Vagina (tissue), 2 donors: ENCODE results near the gene L2HGDH.

Source experiments
- CTCF ChIP-seq, 3 experiments: fragments of 450-650 bp in 2 of 3; fragments of 200-600 bp in 1 of 3; sonication (generic) in 1 of 3; IDR thresholded peaks; one replicate each; pipeline ENCODE4 v1.5.1; 2017 to 2019; ENCODE audit warnings: antibody characterized with exemption in 3 of 3, mild to moderate bottlenecking in 2 of 3, moderate library complexity in 2 of 3
- POLR2A ChIP-seq, 2 donors: fragments of 450-650 bp; IDR thresholded peaks; one replicate each; pipeline ENCODE4 v1.6.1; 2017; ENCODE audit warnings: antibody characterized with exemption in 2 of 2, mild to moderate bottlenecking in 2 of 2, moderate library complexity in 2 of 2

- TF ChIP-seq CTCF (IDR thresholded peaks at IDR 0.05) (no peak), POLR2A (IDR thresholded peaks at IDR 0.05) (no peak)
Observed at GRCh38 chr14:50242096-50242495, 69.9 kb downstream of the L2HGDH start.
